Measurements from ENCODE around the gene DSE.
A peak's percentile ranks its signal among the peaks of the same experiment; 100 is the strongest.

DSE gene

GRCh38 chr6:116447496-116448011, 76.8 kb downstream of the DSE start:
- no peak for DNase-seq (ENCODE audit: low spot score)

GRCh38 chr6:116449565-116449964, 78.8 kb downstream of the DSE start:
- DNase-seq (ENCODE audit: low spot score): no peak

GRCh38 chr6:116450185-116450710, 79.5 kb downstream of the DSE start:
- DNase-seq (ENCODE audit: low spot score): no peak

DNA sequence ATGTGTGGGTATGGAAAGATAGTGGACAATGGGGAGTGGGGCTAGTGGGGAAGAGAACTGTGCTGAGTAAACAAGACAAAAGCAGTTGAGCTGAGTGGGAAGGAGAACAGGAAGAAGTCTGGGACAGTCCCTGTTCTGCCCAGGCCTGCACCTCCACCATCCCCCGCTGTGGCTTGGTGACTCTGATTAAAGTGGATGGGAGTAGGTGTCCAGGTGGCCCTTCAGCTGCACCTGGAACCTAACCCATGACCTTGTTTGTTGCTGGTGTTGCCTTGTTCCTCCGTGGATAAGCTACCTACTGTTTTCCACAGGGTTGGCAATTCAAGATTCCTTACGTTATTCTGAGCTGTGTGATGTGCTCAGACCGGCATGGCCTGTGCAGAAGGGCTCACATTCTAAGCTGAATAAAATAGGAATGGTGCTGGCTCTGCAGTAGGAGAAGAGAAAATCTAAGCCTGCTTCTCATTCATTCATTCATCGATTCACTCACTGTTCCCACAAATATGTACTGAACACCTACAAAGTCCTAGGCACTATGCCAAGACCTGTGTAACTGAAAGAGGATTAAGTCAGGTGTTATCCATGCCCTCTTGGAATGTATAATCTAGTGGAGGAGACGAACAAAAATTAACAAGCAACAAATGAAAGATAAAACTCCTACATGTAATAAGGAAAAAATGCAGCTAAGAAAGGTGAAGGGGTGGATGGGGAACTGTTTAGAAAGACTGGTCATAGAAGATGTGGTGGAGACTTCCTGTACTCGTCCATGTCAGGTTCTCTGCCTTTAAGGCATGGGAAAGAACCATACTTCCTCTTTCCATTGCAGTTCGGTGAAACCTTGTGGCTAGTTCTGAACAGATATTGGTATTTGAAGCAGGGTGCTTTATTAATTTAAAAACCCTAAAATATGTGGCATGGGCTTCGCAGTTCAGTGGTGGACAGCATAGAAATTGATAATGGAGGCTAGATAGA, 80.3 kb downstream of the DSE start:
- DNase-seq (ENCODE audit: low spot score): peak; percentile 43

- no peak for DNase-seq (ENCODE audit: low spot score)
These were observed 81.2 kb downstream of the DSE start for GRCh38 chr6:116451916-116452315.

DNA sequence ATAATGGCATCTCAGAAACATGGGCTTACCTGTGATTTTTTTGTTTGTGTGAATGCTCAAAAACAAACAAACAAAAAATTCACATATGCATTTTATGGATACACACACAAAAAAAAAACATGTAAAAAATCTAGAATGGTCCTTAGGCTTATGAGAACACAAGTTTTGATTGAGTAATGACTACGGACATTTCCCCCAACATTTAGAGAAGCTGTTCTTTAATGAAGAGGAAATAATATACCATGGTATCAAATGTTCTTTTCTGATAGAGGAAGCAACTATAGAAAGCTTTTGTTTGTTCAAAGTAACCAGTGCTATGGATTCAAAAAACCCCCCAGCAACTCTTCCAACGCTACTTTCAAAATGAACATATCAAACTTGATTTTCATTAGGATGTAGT, 81.8 kb downstream of the DSE start:
- DNase-seq (ENCODE audit: low spot score): no peak

GRCh38 chr6:116456106-116456505, 85.4 kb downstream of the DSE start:
- no peak for DNase-seq (ENCODE audit: low spot score)

GRCh38 chr6:116456927-116457326, 86.2 kb downstream of the DSE start:
- DNase-seq (ENCODE audit: low spot score): no peak

DNA sequence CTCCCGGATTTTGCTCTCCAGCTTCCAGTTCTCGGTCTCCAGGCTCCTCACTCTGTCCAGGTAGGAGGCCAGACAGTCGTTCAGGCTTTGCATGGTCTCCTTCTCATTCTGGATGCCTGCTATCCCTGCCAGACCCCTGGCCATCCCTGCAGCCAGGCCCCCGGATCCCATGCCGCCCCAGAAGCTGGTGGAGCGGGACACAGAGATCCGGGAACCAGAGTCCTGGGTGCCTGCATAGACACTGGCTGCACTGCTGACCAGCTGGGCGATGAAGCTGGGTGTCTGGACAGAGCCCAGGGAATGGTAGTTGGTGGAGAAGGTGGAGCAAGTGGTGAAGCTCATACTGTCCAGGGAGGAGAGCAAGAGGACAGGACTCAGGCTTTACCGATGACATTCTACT, 87.5 kb downstream of the DSE start:
- no peak for DNase-seq (ENCODE audit: low spot score)

DNA sequence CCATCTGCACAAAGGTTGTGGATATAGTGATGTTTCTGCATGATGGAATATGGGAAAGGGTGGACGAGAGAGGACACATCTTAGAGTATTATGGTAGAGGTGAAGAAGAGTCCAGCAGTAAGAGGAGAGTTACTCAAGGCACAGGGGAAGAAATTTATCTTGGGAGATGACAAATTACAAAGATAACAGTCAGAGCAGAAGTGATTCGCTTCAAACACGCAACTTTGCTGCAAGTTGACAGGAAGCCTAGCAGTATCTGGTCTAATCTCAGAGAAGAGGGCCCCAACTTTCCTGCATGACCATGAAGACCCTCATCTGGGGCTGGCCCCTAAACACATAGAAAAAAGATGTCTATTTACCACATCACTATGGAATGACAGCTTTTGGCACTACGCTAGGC, 89.2 kb downstream of the DSE start:
- DNase-seq (ENCODE audit: low spot score): no peak

GRCh38 chr6:116461331-116461931, 90.7 kb downstream of the DSE start, which contains the start of gene CALHM6:
Gene CALHM6 (plus strand): TSS chr6:116461375. CDS start chr6:116461930, 555 bp downstream.
- DNase-seq (ENCODE audit: low spot score): no peak

DNA sequence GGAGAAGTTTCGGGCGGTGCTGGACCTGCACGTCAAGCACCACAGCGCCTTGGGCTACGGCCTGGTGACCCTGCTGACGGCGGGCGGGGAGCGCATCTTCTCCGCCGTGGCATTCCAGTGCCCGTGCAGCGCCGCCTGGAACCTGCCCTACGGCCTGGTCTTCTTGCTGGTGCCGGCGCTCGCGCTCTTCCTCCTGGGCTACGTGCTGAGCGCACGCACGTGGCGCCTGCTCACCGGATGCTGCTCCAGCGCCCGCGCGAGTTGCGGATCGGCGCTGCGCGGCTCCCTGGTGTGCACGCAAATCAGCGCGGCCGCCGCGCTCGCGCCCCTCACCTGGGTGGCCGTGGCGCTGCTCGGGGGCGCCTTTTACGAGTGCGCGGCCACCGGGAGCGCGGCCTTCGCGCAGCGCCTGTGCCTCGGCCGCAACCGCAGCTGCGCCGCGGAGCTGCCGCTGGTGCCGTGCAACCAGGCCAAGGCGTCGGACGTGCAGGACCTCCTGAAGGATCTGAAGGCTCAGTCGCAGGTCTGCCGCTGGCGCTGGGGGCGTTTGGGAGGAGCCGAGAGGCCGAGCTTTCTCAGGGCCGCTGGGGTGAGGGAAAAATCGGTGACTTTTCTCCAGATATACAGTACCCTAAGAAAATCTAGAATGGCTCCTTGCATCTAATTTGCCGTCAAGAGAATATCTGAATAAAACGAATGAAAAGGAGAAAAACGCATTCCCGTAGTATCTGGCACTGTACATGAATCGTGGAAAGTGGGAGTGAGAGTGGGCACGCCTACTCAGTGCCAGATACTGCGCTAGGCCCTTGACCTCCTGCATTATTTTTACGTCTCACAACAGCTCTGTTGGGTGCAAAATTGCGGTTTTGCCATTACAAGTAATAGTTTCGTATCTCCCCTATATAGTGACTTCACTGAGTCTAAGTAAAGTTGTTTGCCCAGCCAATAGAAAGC, 91.5 kb downstream of the DSE start:
- peak; percentile 71 for DNase-seq (ENCODE audit: low spot score)

GRCh38 chr6:116463301-116463700, 92.6 kb downstream of the DSE start:
- no peak for DNase-seq (ENCODE audit: low spot score)

- DNase-seq (ENCODE audit: low spot score): peak; percentile 46
These were observed 94.5 kb downstream of the DSE start for GRCh38 chr6:116465246-116465645.

GRCh38 chr6:116467096-116467495, 96.3 kb downstream of the DSE start:
- DNase-seq (ENCODE audit: low spot score): no peak

DNA sequence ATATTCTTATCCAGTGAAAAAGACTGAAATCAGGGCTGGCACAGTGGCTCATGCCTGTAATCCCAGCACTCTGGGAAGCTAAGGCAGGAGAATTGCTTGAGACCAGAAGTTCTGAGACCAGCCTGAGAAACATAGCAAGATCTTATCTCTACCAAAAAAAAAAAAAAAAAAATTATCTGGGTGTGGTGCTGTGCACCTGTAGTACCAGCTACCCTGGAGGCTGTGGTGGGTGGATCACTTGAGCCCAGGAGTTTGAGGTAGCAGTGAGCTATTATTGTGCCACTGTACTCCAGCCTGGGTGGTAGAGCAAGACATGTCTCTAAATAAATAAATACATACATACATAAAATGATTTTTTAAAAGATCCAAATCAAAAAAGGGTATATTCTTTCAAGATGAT, 96.8 kb downstream of the DSE start:
- no peak for DNase-seq (ENCODE audit: low spot score)

DNA sequence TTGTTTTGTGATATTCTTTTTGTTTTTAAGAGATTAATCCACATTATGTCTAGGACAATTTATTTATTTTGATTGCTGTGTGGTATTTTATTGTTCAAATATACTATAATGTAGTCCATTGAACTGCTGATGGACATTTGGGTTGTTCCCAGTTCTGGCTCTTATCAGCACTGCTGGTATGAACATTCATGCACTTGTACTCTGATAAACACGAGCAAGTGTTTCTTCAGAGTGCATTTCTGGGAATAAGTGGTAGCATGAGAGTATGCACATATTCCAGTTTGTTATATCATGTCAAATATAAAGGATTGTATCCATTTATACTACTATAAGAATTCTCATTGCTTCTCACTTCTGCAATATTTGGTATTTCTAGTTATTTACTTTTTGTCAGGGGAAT, 97.5 kb downstream of the DSE start:
- DNase-seq (ENCODE audit: low spot score): no peak

- no peak for DNase-seq (ENCODE audit: low spot score)
These were observed 100.8 kb downstream of the DSE start for GRCh38 chr6:116471531-116471930.

GRCh38 chr6:116472706-116473105, 102.0 kb downstream of the DSE start:
- DNase-seq (ENCODE audit: low spot score): no peak

- no peak for DNase-seq (ENCODE audit: low spot score)
These were observed 104.4 kb downstream of the DSE start for GRCh38 chr6:116475141-116475540.

DNA sequence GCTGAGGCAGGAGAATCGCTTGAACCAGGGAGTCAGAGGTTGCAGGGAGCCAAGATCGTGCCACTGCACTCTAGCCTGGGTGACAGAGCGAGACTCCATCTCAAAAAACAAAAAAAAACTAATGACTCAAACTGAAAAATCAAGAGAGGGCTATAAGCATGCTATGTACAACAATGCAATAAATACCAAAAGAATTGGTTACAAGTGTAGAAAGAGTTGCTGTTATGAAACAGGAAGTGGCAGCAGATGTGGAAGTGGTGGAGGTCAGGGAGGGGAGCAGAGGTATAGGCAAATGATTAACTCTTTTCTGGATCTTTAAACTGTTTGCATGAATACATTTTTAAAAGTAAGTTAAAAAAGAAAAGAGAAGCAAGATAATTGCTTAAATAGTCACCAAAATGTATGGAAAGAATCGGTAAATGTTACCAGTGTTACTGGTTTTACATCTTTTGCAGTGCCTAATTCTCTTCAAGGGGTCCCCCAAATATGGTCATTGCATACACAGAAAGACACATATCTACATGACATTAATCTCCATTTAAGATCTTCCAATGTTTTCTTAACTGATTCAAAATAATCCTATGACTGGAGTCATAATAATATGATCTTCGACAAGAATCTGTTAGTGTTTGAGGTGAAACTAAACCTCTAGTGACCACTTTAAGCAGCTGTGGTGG, 105.4 kb downstream of the DSE start:
- DNase-seq (ENCODE audit: low spot score): peak; percentile 68

All from germinal center (tissue), 1 donor.